HL-60 (cell line): ENCODE data around the gene EDARADD.

Experiments used
- CTCF ChIP-seq: IDR thresholded peaks from one replicate; pipeline ENCODE4 v1.5.1; 2011; ENCODE audit warnings: low read length, control low read depth, inconsistent platforms; ENCODE audit not compliant: insufficient read depth
- POLR2AphosphoS5 ChIP-seq: IDR thresholded peaks from 2 replicates; pipeline ENCODE4 v1.6.1; 2012; ENCODE audit warnings: low read depth

GRCh38 chr1:236433819-236434315, 39.8 kb downstream of the EDARADD start:
- TF ChIP-seq CTCF (no peak), POLR2AphosphoS5 (no peak)
